Testis (tissue), 3 donors: ENCODE data around the gene KCTD1. TPM values are rescaled to one million over a fixed set of nuclear protein-coding genes. Genes with fewer than 3 reads are reported as not detected.

Experiments used
- DNase-seq: peaks from one replicate; pipeline ENCODE4 v3.0.0-alpha.2; 2019
- H3K27ac ChIP-seq, 2 donors: fragments of 200-600 bp; sonication (generic); one replicate each; pipeline ENCODE4 v1.5.1; 2019
- H3K27me3 ChIP-seq: fragments of 200-600 bp; sonication (generic); one replicate; pipeline ENCODE4 v1.5.1; 2019
- H3K36me3 ChIP-seq: fragments of 200-600 bp; sonication (generic); one replicate; pipeline ENCODE4 v1.5.1; 2017; ENCODE audit warnings: low read depth; ENCODE audit errors: missing control alignments
- H3K4me1 ChIP-seq: fragments of 200-600 bp; sonication (generic); one replicate; pipeline ENCODE4 v1.5.1; 2019
- H3K4me3 ChIP-seq, 2 donors: fragments of 200-600 bp; sonication (generic); one replicate each; pipeline ENCODE4 v1.5.1; 2017 to 2019
- H3K9me3 ChIP-seq: fragments of 200-600 bp; sonication (generic); one replicate; pipeline ENCODE4 v1.5.1; 2017
- POLR2A ChIP-seq: fragments of 450-650 bp; IDR thresholded peaks from one replicate; pipeline ENCODE4 v1.6.1; 2017; ENCODE audit warnings: antibody characterized with exemption, mild to moderate bottlenecking, moderate library complexity
- WGBS, 2 donors: methylation state at CpG; one replicate each; pipeline ENCODE4 v1.1.5; 2018; 5-methylcytosine and 5-hydroxymethylcytosine counted together
- intact Hi-C: fragments of 100-400 bp; cut with DNase I; formaldehyde crosslinking; loops from one replicate; pipeline ENCODE4 v1.15.1; 2023; ENCODE audit warnings: low total_unique reads
- polyA plus RNA-seq: library from polyadenylated mRNA; stranded (reverse); fragments of 350-450 nt; fragmentation: Illumina TruSeq; extraction: RNeasy Lipid Tissue Mini Kit (QIAGEN cat#74804); gene quantifications from one replicate; pipeline ENCODE4 v1.2.3, GENCODE V29; 2014; ENCODE audit warnings: low read depth, low replicate concordance; ENCODE audit not compliant: insufficient read depth
- total RNA-seq, 2 donors: library from RNA; depleted of rRNA; stranded (reverse); fragments of >200 nt; gene quantifications; one replicate each; pipeline ENCODE4 v1.2.3, GENCODE V29; 2016
- TF ChIP-seq, protein P1 (sequence below), 3 experiments: fragments of 450-650 bp in 2 of 3; fragments of 200-600 bp in 1 of 3; sonication (generic) in 1 of 3; IDR thresholded peaks; one replicate each; pipeline ENCODE4 v1.5.1; 2016 to 2019; ENCODE audit warnings: antibody characterized with exemption in 3 of 3, mild to moderate bottlenecking in 2 of 3, moderate library complexity in 1 of 3

The KCTD1 gene
- total and polyA plus RNA-seq, 3 donors from 2014 or later, result 13.1 to 19.9 (median 19.6) TPM

DNA sequence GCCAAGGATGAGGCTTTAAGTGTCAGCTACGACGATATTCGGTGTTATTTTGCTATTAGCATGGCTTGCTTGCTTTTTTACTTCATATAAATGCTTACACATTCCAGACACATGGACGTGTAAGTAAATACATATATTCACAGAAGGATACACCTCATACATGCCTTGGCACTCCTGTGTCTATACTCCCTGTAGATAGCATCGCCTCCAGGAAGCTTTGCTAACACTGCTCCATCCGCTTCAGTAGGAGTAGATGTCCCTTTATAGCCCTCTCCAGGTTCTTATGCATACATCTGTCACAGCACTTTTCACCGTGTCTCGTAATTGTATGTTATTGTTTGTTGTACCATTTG lies 27.5 kb upstream of the KCTD1 start:
- intact Hi-C loops, result no loop called here
- Histone ChIP-seq H3K4me1 (peaks cover 3% of the 10 kb centered on the region), H3K27me3 (no peaks in the 10 kb centered on the region), H3K4me3 (peak overlapping the region in 1 of 2 donors; percentile 36), H3K36me3 (no peaks in the 10 kb centered on the region), H3K9me3 (no peaks in the 10 kb centered on the region), H3K27ac (no peak overlapping the region)
- no peak for DNase-seq
- TF ChIP-seq POLR2A, result no peak
- TF ChIP-seq, protein P1, sequence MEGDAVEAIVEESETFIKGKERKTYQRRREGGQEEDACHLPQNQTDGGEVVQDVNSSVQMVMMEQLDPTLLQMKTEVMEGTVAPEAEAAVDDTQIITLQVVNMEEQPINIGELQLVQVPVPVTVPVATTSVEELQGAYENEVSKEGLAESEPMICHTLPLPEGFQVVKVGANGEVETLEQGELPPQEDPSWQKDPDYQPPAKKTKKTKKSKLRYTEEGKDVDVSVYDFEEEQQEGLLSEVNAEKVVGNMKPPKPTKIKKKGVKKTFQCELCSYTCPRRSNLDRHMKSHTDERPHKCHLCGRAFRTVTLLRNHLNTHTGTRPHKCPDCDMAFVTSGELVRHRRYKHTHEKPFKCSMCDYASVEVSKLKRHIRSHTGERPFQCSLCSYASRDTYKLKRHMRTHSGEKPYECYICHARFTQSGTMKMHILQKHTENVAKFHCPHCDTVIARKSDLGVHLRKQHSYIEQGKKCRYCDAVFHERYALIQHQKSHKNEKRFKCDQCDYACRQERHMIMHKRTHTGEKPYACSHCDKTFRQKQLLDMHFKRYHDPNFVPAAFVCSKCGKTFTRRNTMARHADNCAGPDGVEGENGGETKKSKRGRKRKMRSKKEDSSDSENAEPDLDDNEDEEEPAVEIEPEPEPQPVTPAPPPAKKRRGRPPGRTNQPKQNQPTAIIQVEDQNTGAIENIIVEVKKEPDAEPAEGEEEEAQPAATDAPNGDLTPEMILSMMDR (IDR thresholded peaks at IDR 0.05), result no peak
- WGBS, 2 donors, result 36 to 38% methylated on average over 8 of the region's 8 CpGs

DNA sequence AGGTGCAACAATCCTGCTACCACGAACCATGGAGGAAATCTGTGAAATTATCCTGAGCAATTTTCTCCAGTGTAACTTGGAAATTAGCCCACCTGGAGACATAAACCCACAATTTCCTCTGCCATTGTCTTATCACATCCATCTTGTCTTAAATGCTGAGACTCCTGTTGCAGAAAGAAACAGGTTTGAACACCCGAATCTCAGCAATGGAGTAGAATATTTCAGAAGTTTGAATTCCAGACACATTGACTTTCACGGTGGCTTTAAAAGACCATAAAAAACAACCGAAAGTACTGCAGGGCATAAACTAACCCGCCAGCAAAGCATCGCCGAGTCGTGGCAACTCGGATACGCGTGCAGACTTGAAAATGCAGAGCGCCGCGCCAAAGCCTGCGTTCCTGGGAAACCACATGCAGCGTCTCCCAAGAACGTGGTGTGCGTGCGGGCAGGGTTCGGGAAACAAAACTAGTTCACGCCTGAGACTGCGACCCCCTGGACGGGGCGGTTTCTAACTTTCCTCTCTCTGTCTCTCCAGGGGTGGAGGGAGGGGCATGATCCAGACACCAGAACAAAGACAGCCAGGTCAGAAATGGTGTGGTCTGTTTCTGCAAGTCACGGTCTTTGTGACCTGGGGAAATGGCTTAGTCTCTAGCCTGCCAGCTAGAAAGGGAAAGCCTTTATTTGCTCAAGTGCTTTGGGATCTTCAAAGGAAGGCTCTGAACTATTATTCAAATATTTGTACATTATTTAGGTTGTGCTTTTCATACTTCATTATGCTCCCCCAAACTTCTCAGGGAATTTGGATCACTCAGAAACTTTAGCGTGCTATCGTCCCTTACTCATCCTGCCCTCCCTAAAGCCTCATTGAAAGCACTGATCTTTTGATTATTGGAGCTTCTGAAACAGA lies 26.9 kb upstream of the KCTD1 start:
- H3K4me3 ChIP-seq, result peak overlapping the region; percentile 30 to 36
- no peaks in the 10 kb centered on the region for H3K27me3 ChIP-seq
- no peaks in the 10 kb centered on the region for H3K36me3 ChIP-seq
- DNase-seq, result peak; percentile 68
- 4% methylated on average over 26 to 27 of the region's 27 CpGs for WGBS, 2 donors
- intact Hi-C loops, result no loop called here
- H3K27ac ChIP-seq, result no peak overlapping the region
- TF ChIP-seq, protein P1 (IDR thresholded peaks at IDR 0.05), result no peak
- TF ChIP-seq POLR2A, result no peak
- H3K4me1 ChIP-seq, result peaks cover 3% of the 10 kb centered on the region
- H3K9me3 ChIP-seq, result no peaks in the 10 kb centered on the region

DNA sequence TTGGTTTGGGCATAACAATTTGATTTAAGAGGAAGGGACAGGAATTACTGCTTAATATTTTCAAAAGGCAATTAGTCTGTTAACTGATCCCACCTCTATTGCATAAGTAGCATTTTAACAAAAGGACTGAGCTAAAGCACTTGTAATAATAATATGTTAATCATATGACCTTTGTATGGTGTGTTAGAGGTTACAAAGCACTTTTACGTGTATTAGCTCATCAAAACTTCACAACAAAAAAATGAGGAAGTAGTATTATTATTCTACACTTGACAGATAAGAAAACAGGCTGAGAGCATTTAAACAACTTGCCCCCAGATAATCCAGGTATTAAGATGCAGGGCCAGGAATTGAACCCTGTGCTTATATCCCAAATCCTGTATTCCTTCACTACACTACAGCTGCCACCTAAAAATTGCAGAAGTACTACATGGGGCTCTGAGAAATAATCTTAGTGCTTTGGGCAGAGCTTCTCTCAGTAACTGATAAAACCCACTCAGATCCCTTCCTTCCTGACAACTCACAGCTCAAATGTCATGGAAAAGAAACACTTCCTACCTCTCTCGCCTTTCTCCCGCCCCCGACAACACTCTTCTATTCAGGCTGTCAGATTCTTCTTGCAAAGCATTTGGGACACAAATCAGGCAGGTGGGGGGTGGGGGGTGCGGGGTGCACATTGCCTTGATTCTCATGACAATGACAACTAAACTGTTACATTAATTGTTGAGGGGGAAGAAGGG lies 20.7 kb upstream of the KCTD1 start:
- DNase-seq, result no peak
- no peak overlapping the region for H3K27ac ChIP-seq
- intact Hi-C loops, result no loop called here
- no peaks in the 10 kb centered on the region for H3K36me3 ChIP-seq
- H3K4me3 ChIP-seq, result no peak overlapping the region
- no peaks in the 10 kb centered on the region for H3K9me3 ChIP-seq
- TF ChIP-seq POLR2A, result no peak
- TF ChIP-seq, protein P1 (IDR thresholded peaks at IDR 0.05), result no peak
- WGBS, 2 donors, result 54 to 65% methylated on average over 5 of the region's 5 CpGs
- no peaks in the 10 kb centered on the region for H3K4me1 ChIP-seq
- no peaks in the 10 kb centered on the region for H3K27me3 ChIP-seq

DNA sequence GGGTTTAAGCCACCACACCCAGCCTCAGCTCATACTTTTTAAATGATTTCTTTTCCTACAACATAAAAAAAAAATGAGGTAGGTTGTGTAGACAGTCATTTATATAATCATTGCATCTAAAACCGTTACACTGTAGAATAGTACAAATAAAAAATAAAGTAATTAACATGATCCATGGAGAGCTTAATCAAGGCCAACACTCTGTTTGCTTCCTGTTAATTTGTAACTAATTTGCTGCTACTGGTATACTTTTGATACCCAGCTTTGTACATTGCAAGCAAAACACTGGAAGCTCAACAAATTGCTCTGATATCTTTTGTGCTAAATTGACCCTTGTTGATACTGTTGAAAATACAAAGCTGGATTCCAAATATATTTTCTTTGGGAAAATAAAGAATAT lies 20.2 kb upstream of the KCTD1 start:
- intact Hi-C loops, result no loop called here
- Histone ChIP-seq H3K4me3 (no peak overlapping the region), H3K36me3 (no peaks in the 10 kb centered on the region), H3K27me3 (no peaks in the 10 kb centered on the region), H3K4me1 (no peaks in the 10 kb centered on the region), H3K9me3 (no peaks in the 10 kb centered on the region), H3K27ac (no peak overlapping the region)
- WGBS, 2 donors, result 70 to 83% methylated on average over 1 of the region's 1 CpG
- no peak for DNase-seq
- no peak for TF ChIP-seq POLR2A
- TF ChIP-seq, protein P1 (IDR thresholded peaks at IDR 0.05), result no peak
